ENCODE results near the gene SRRT.
A peak's percentile ranks its signal among the peaks of the same experiment; 100 is the strongest.
"Not testable (repeated sequence)": the region's sequence is repeated elsewhere in the genome, so short reads cannot be mapped to it uniquely, and the experiment has no call there.

Gene SRRT

GRCh38 chr7:100895956-100896731, 21.2 kb downstream of the SRRT start:
- DNase-seq, result no peak

- DNase-seq, result peak; percentile 64
Measured at GRCh38 chr7:100896732-100897608, 22.1 kb downstream of the SRRT start.

GRCh38 chr7:100897772-100898454, 23.0 kb downstream of the SRRT start:
- DNase-seq, result no peak

- no peak for DNase-seq
Measured at GRCh38 chr7:100899432-100899831, 24.5 kb downstream of the SRRT start.

GRCh38 chr7:100900978-100901377, 26.1 kb downstream of the SRRT start:
- DNase-seq, result no peak

GRCh38 chr7:100901921-100902332, 27.0 kb downstream of the SRRT start:
- DNase-seq, result no peak

- DNase-seq, result no peak
Measured at GRCh38 chr7:100902638-100903037, 27.7 kb downstream of the SRRT start.

GRCh38 chr7:100908512-100908911, 33.6 kb downstream of the SRRT start:
- DNase-seq, result no peak

- DNase-seq, result not testable (repeated sequence)
Measured at GRCh38 chr7:100910443-100910842, 35.5 kb downstream of the SRRT start.

- no peak for DNase-seq
Measured at GRCh38 chr7:100911484-100911883, 36.6 kb downstream of the SRRT start.

GRCh38 chr7:100914208-100914878, 39.4 kb downstream of the SRRT start:
- no peak for DNase-seq

GRCh38 chr7:100914879-100915447, 40.1 kb downstream of the SRRT start:
- DNase-seq, result no peak

- DNase-seq, result not testable (repeated sequence)
Measured at GRCh38 chr7:100919335-100919734, 44.4 kb downstream of the SRRT start.

GRCh38 chr7:100919779-100920437, 45.0 kb downstream of the SRRT start:
- not testable (repeated sequence) for DNase-seq

- no peak for DNase-seq
Measured at GRCh38 chr7:100921039-100921438, 46.1 kb downstream of the SRRT start.

- DNase-seq, result not testable (repeated sequence)
Measured at GRCh38 chr7:100923616-100924015, 48.7 kb downstream of the SRRT start.

- no peak for DNase-seq
Measured at GRCh38 chr7:100929808-100930174, 54.9 kb downstream of the SRRT start.

- no peak for DNase-seq
Measured at GRCh38 chr7:100933734-100934133, 58.8 kb downstream of the SRRT start.

GRCh38 chr7:100935381-100935780, 60.5 kb downstream of the SRRT start:
- DNase-seq, result not testable (repeated sequence)

- DNase-seq, result not testable (repeated sequence)
Measured at GRCh38 chr7:100936167-100936566, 61.3 kb downstream of the SRRT start.

Measured in activated T-cell treated with anti-CD3 and anti-CD28 coated beads for 4 hours (primary cell).